PFSK-1 (cell line): ENCODE data around the gene EXOC4.

Experiments
- FOXP2 ChIP-seq: optimal IDR thresholded peaks from 2 replicates; pipeline ENCODE3; 2011; ENCODE audit warnings: borderline replicate concordance, control low read depth, inconsistent platforms; ENCODE audit not compliant: insufficient read depth; ENCODE audit errors: extremely low read length, extremely low read depth
- POLR2AphosphoS5 ChIP-seq: IDR thresholded peaks from 2 replicates; pipeline ENCODE4 v1.6.1; 2012; ENCODE audit warnings: low read depth, mild to moderate bottlenecking, control low read depth, low read length, moderate library complexity
- SIN3A ChIP-seq: IDR thresholded peaks from 2 replicates; pipeline ENCODE4 v1.6.1; 2012; ENCODE audit warnings: mild to moderate bottlenecking, low read length, moderate library complexity, borderline replicate concordance; ENCODE audit not compliant: insufficient read depth
- TAF1 ChIP-seq: IDR thresholded peaks from 2 replicates; pipeline ENCODE4 v1.6.1; 2012; ENCODE audit warnings: low read length, control low read depth, borderline replicate concordance; ENCODE audit not compliant: insufficient read depth
- TF ChIP-seq, protein P1 (sequence below), 2 experiments: IDR thresholded peaks; 2 replicates each; pipeline versions ENCODE4 v1.6.1 to v1.8.0; 2011 to 2012; ENCODE audit warnings: low read depth in 2 of 2, low read length in 2 of 2, control low read depth in 1 of 2, inconsistent platforms in 1 of 2, mild to moderate bottlenecking in 1 of 2, moderate library complexity in 1 of 2; ENCODE audit not compliant: insufficient read depth in 1 of 2

The EXOC4 gene

GRCh38 chr7:133556048-133556447 lies 303.2 kb downstream of the EXOC4 start:
- TF ChIP-seq FOXP2 (no peak), SIN3A (no peak), POLR2AphosphoS5 (no peak), TAF1 (no peak)
- TF ChIP-seq, protein P1, sequence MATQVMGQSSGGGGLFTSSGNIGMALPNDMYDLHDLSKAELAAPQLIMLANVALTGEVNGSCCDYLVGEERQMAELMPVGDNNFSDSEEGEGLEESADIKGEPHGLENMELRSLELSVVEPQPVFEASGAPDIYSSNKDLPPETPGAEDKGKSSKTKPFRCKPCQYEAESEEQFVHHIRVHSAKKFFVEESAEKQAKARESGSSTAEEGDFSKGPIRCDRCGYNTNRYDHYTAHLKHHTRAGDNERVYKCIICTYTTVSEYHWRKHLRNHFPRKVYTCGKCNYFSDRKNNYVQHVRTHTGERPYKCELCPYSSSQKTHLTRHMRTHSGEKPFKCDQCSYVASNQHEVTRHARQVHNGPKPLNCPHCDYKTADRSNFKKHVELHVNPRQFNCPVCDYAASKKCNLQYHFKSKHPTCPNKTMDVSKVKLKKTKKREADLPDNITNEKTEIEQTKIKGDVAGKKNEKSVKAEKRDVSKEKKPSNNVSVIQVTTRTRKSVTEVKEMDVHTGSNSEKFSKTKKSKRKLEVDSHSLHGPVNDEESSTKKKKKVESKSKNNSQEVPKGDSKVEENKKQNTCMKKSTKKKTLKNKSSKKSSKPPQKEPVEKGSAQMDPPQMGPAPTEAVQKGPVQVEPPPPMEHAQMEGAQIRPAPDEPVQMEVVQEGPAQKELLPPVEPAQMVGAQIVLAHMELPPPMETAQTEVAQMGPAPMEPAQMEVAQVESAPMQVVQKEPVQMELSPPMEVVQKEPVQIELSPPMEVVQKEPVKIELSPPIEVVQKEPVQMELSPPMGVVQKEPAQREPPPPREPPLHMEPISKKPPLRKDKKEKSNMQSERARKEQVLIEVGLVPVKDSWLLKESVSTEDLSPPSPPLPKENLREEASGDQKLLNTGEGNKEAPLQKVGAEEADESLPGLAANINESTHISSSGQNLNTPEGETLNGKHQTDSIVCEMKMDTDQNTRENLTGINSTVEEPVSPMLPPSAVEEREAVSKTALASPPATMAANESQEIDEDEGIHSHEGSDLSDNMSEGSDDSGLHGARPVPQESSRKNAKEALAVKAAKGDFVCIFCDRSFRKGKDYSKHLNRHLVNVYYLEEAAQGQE (IDR thresholded peaks at IDR 0.05; ENCODE audit: insufficient read depth in 1 of 2, low read depth in 2 of 2, low read length in 2 of 2): no peak

DNA sequence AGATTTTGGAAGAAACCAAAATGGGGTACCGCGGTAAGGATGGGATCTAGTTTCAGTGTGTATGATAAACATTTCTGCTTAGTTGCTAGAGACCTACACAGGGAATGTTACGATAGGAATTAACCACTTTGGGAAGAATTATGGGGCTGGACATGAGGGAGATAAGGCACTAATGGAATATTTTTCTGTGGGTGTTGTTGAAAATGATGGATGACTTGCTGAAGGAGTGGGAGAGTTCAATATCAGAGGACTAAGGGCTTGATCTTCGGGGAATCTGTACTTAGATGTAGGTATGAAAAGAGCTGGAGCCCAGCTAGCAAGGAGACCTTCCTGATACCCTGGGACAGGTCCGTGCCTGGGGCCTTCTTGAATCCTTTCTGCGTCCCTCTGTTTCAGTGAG lies 303.7 kb downstream of the EXOC4 start:
- TF ChIP-seq POLR2AphosphoS5 (no peak), TAF1 (no peak), FOXP2 (no peak), SIN3A (no peak)
- TF ChIP-seq, protein P1 (IDR thresholded peaks at IDR 0.05; ENCODE audit: insufficient read depth in 1 of 2, low read depth in 2 of 2, low read length in 2 of 2): no peak

- no peak for TF ChIP-seq TAF1
- no peak for TF ChIP-seq FOXP2
- TF ChIP-seq, protein P1 (IDR thresholded peaks at IDR 0.05; ENCODE audit: insufficient read depth in 1 of 2, low read depth in 2 of 2, low read length in 2 of 2): no peak
- TF ChIP-seq POLR2AphosphoS5: no peak
- no peak for TF ChIP-seq SIN3A
These were observed 308.0 kb downstream of the EXOC4 start for GRCh38 chr7:133560900-133561299.

GRCh38 chr7:133561396-133561795 lies 308.5 kb downstream of the EXOC4 start:
- no peak for TF ChIP-seq TAF1
- no peak for TF ChIP-seq POLR2AphosphoS5
- no peak for TF ChIP-seq SIN3A
- TF ChIP-seq FOXP2: no peak
- TF ChIP-seq, protein P1 (IDR thresholded peaks at IDR 0.05; ENCODE audit: insufficient read depth in 1 of 2, low read depth in 2 of 2, low read length in 2 of 2): no peak

DNA sequence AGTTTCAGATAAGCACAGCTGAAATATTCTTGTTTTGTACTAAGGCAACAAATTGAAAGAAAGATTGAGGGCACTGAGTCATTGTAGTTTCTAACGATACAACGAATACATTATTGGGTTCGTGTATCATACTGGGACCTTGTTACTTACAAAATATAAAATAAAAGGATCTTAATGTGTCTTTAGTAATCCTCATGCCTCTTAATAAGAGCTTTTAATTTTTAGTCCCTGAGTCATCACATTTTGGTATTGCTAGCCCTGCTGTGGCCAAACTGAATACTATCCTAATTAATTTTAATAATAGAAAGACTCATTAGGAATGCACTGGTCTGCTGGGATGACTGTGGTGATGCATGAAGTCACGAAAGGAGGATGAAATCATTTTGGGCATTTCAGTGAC lies 309.7 kb downstream of the EXOC4 start:
- TF ChIP-seq TAF1 (no peak), POLR2AphosphoS5 (no peak), FOXP2 (no peak), SIN3A (no peak)
- TF ChIP-seq, protein P1 (IDR thresholded peaks at IDR 0.05; ENCODE audit: insufficient read depth in 1 of 2, low read depth in 2 of 2, low read length in 2 of 2): no peak
